Tibial nerve (tissue), 4 donors: ENCODE data around the gene CACNA1E. TPM values are rescaled to one million over a fixed set of nuclear protein-coding genes. Genes with fewer than 3 reads are reported as not detected.

ENCODE experiments used
- DNase-seq, 2 donors: peaks; one replicate each; pipeline ENCODE4 v3.0.0-alpha.2; 2019; ENCODE audit warnings: low spot score in 2 of 2
- H3K27ac ChIP-seq, 4 donors: fragments of 200-600 bp; sonication (generic) in 3 of 4; one replicate each; pipeline ENCODE4 v1.5.1; 2017 to 2019; ENCODE audit warnings: mild to moderate bottlenecking in 1 of 4
- H3K27me3 ChIP-seq, 2 donors: fragments of 200-600 bp; sonication (generic) in 1 of 2; one replicate each; pipeline versions ENCODE4 v1.5.1 to v1.6.0; 2017 to 2019
- H3K36me3 ChIP-seq, 3 donors: fragments of 200-600 bp; sonication (generic); one replicate each; pipeline ENCODE4 v1.5.1; 2018 to 2019
- H3K4me1 ChIP-seq, 4 donors: fragments of 200-600 bp; sonication (generic) in 3 of 4; one replicate each; pipeline ENCODE4 v1.5.1; 2017 to 2019
- H3K4me3 ChIP-seq, 4 donors: fragments of 200-600 bp; sonication (generic) in 3 of 4; one replicate each; pipeline ENCODE4 v1.5.1; 2017 to 2019; ENCODE audit warnings: mild to moderate bottlenecking in 1 of 4, moderate library complexity in 1 of 4
- H3K9me3 ChIP-seq, 4 donors: fragments of 200-600 bp; sonication (generic) in 3 of 4; one replicate each; pipeline ENCODE4 v1.5.1; 2017 to 2019
- EP300 ChIP-seq, 2 donors: sonication (generic); formaldehyde crosslinking; IDR thresholded peaks; one replicate each; pipeline ENCODE4 v1.6.1; 2017; ENCODE audit warnings: antibody characterized with exemption in 2 of 2, mild to moderate bottlenecking in 1 of 2
- POLR2A ChIP-seq, 2 donors: fragments of 450-650 bp; IDR thresholded peaks; one replicate each; pipeline ENCODE4 v1.6.1; 2017; ENCODE audit warnings: antibody characterized with exemption in 2 of 2, mild to moderate bottlenecking in 2 of 2, moderate library complexity in 2 of 2
- WGBS, 2 donors: methylation state at CpG; one replicate each; pipeline ENCODE4 v1.1.5; 2018; 5-methylcytosine and 5-hydroxymethylcytosine counted together
- total RNA-seq, 4 donors: library from RNA; depleted of rRNA; stranded (reverse); fragments of >200 nt; gene quantifications; one replicate each; pipeline ENCODE4 v1.1.0, GENCODE V29; 2016
- TF ChIP-seq, protein P1 (sequence below), 5 experiments: fragments of 200-600 bp in 3 of 5; fragments of 450-650 bp in 2 of 5; sonication (generic) in 3 of 5; IDR thresholded peaks; one replicate each; pipeline ENCODE4 v1.5.1; 2016 to 2019; ENCODE audit warnings: antibody characterized with exemption in 5 of 5, mild to moderate bottlenecking in 3 of 5, moderate library complexity in 2 of 5

CACNA1E gene
- total RNA-seq, 4 donors from 2014 or later, result not detected

DNA sequence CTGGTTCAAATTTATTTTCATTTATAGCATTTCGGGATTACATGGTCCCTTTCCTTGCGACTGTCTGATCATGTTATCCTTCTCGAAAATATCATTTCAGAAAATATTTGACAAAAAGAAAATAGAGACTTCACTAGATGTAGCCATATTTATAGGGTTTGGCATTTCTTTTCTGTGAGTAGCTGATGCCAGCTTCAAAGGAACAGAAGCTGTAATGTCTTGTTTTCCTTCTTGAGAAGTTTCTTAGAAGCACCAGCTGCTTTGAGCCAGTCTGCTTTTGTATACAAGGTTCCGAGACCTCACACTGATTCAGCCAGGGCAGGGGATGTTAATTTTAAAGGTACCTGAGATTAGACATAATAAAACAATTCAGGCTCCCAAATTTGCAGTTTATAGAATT lies 329.9 kb downstream of the CACNA1E start:
- DNase-seq, result no peak

DNA sequence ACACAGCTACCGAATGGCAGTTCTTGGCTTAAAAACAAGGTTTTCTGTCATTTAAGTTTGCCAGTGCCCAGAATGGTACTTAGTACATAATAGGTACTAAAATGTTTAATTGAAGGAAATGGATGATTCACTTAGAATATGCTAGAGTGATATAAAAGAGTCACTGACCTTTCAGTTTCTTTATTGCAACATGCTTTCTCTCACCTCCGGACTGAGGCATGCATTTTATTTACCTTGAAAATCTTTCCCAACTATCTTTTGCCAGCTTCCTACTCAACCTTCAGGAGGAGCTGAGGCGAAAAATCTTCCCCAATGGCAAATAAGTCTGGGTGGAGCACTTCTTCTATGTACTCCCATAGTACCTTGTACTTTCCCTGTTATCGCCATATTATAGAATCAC lies 333.3 kb downstream of the CACNA1E start:
- Histone ChIP-seq H3K27ac (no peak overlapping the region), H3K27me3 (no peaks in the 10 kb centered on the region), H3K4me1 (peaks cover 0 to 4% (median 0%) of the 10 kb centered on the region in 4 donors), H3K4me3 (no peak overlapping the region), H3K9me3 (no peaks in the 10 kb centered on the region), H3K36me3 (no peaks in the 10 kb centered on the region)
- no peak for TF ChIP-seq POLR2A (IDR thresholded peaks at IDR 0.05)
- TF ChIP-seq EP300 (IDR thresholded peaks at IDR 0.05), result no peak
- TF ChIP-seq, protein P1, sequence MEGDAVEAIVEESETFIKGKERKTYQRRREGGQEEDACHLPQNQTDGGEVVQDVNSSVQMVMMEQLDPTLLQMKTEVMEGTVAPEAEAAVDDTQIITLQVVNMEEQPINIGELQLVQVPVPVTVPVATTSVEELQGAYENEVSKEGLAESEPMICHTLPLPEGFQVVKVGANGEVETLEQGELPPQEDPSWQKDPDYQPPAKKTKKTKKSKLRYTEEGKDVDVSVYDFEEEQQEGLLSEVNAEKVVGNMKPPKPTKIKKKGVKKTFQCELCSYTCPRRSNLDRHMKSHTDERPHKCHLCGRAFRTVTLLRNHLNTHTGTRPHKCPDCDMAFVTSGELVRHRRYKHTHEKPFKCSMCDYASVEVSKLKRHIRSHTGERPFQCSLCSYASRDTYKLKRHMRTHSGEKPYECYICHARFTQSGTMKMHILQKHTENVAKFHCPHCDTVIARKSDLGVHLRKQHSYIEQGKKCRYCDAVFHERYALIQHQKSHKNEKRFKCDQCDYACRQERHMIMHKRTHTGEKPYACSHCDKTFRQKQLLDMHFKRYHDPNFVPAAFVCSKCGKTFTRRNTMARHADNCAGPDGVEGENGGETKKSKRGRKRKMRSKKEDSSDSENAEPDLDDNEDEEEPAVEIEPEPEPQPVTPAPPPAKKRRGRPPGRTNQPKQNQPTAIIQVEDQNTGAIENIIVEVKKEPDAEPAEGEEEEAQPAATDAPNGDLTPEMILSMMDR (IDR thresholded peaks at IDR 0.05), result no peak
- 84 to 93% methylated on average over 4 of the region's 4 CpGs for WGBS, 2 donors
- DNase-seq, result no peak

More for the DNA sequence above, 329.9 kb downstream of the CACNA1E start:
- WGBS, 2 donors, result 83 to 87% methylated on average over 4 of the region's 4 CpGs
- Histone ChIP-seq H3K4me1 (peaks cover 0 to 6% (median 0%) of the 10 kb centered on the region in 4 donors), H3K9me3 (no peaks in the 10 kb centered on the region), H3K4me3 (no peak overlapping the region), H3K27ac (no peak overlapping the region), H3K27me3 (no peaks in the 10 kb centered on the region), H3K36me3 (no peaks in the 10 kb centered on the region)
- TF ChIP-seq EP300 (IDR thresholded peaks at IDR 0.05) (no peak), POLR2A (IDR thresholded peaks at IDR 0.05) (no peak)
- TF ChIP-seq, protein P1 (IDR thresholded peaks at IDR 0.05), result no peak

DNA sequence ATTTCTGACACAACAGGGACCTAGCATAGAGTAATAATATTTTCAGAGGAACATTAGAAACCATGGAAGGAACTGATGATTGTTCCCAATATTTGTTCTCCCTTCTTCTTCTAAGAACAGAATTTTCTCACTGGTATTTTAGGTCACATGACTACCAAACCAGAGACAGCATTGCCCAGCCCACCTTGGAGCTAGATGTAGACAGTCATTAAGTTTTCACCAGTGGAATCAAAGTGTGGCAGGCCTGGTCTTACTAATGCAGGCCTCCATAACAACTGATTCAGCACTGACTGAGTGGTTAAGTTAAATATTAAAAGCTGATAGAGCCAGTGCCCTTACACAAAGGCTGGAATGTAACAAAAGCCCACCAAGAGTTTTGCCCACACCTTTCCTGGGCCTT lies 333.8 kb downstream of the CACNA1E start:
- Histone ChIP-seq H3K27me3 (no peaks in the 10 kb centered on the region), H3K27ac (no peak overlapping the region), H3K4me3 (no peak overlapping the region), H3K9me3 (no peaks in the 10 kb centered on the region), H3K36me3 (no peaks in the 10 kb centered on the region), H3K4me1 (no peaks in the 10 kb centered on the region)
- TF ChIP-seq, protein P1 (IDR thresholded peaks at IDR 0.05), result no peak
- TF ChIP-seq POLR2A (IDR thresholded peaks at IDR 0.05) (no peak), EP300 (IDR thresholded peaks at IDR 0.05) (no peak)
- DNase-seq, result no peak

- WGBS, 2 donors, result 36 to 54% methylated on average over 2 of the region's 2 CpGs
- DNase-seq, result no peak
Measured at GRCh38 chr1:181818459-181818858, 335.1 kb downstream of the CACNA1E start.

GRCh38 chr1:181818943-181819342 lies 335.6 kb downstream of the CACNA1E start:
- Histone ChIP-seq H3K4me3 (no peak overlapping the region), H3K27ac (no peak overlapping the region), H3K27me3 (no peaks in the 10 kb centered on the region), H3K36me3 (no peaks in the 10 kb centered on the region), H3K9me3 (no peaks in the 10 kb centered on the region), H3K4me1 (no peaks in the 10 kb centered on the region)
- no peak for TF ChIP-seq EP300 (IDR thresholded peaks at IDR 0.05)
- no peak for TF ChIP-seq POLR2A (IDR thresholded peaks at IDR 0.05)
- TF ChIP-seq, protein P1 (IDR thresholded peaks at IDR 0.05), result no peak
- DNase-seq, result no peak
- 78 to 88% methylated on average over 1 of the region's 1 CpG for WGBS, 2 donors

More at GRCh38 chr1:181818459-181818858, 335.1 kb downstream of the CACNA1E start:
- H3K27me3 ChIP-seq, result no peaks in the 10 kb centered on the region
- H3K27ac ChIP-seq, result no peak overlapping the region
- no peak overlapping the region for H3K4me3 ChIP-seq
- no peaks in the 10 kb centered on the region for H3K4me1 ChIP-seq
- no peaks in the 10 kb centered on the region for H3K9me3 ChIP-seq
- no peaks in the 10 kb centered on the region for H3K36me3 ChIP-seq
- TF ChIP-seq POLR2A (IDR thresholded peaks at IDR 0.05) (no peak), EP300 (IDR thresholded peaks at IDR 0.05) (no peak)
- TF ChIP-seq, protein P1 (IDR thresholded peaks at IDR 0.05), result no peak
